IMR-90 (cell line): ENCODE data around the gene AQP9. TPM values are rescaled to one million over a fixed set of nuclear protein-coding genes. Genes with fewer than 3 reads are reported as not detected.

Source experiments
- ATAC-seq: fragments of 200-7000 bp; cut with Tn5 transposase; 2 replicates; pipeline ENCODE4 v1.9.1; 2020; ENCODE audit warnings: low read depth, mild to moderate bottlenecking, moderate library complexity
- BruUV-seq: library from RNA; stranded (reverse); fragments of 400-500 nt; replicated peaks from 2 replicates; lab custom pipeline; 2021; lab: Mats Ljungman, UMichigan
- CTCF ChIA-PET: fragments of 300-600 bp; formaldehyde crosslinking; extraction: SDS; loops from one replicate; lab custom pipeline; 2021; ENCODE audit warnings: antibody characterized with exemption; lab: Yijun Ruan, JAX
- POLR2A ChIA-PET: fragments of 300-600 bp; sonication (Branson Sonifier 250); formaldehyde crosslinking; loops from one replicate; lab custom pipeline; 2022; ENCODE audit warnings: antibody characterized with exemption; ENCODE audit not compliant: unreplicated experiment; lab: Charles Lee
- DNase-seq: peaks from one replicate; pipeline ENCODE4 v3.0.0; 2013
- H2AFZ ChIP-seq: replicated peaks from 2 replicates; pipeline ENCODE3; 2013; ENCODE audit warnings: low read length, mild to moderate bottlenecking; ENCODE audit not compliant: poor library complexity
- H2AK5ac ChIP-seq: 2 replicates; pipeline ENCODE4 v1.6.1; 2013; ENCODE audit warnings: low read depth, low read length, inconsistent platforms
- H2AK9ac ChIP-seq: replicated peaks from 2 replicates; pipeline ENCODE3; 2013; ENCODE audit warnings: mild to moderate bottlenecking, low read depth, low read length, moderate library complexity; ENCODE audit not compliant: poor library complexity
- H2BK120ac ChIP-seq: 2 replicates; pipeline ENCODE4 v1.6.1; 2013; ENCODE audit warnings: low read depth, low read length, inconsistent platforms
- H2BK15ac ChIP-seq: 3 replicates; pipeline ENCODE4 v1.6.1; 2013; ENCODE audit warnings: low read depth, low read length, inconsistent platforms
- H2BK20ac ChIP-seq: 2 replicates; pipeline ENCODE4 v1.6.1; 2013; ENCODE audit warnings: low read depth, mild to moderate bottlenecking, inconsistent platforms, low read length, moderate library complexity
- H2BK5ac ChIP-seq: 2 replicates; pipeline ENCODE4 v1.6.1; 2013; ENCODE audit warnings: mild to moderate bottlenecking, low read depth, low read length, inconsistent platforms; ENCODE audit not compliant: poor library complexity, severe bottlenecking
- H3K14ac ChIP-seq: replicated peaks from 2 replicates; pipeline ENCODE4 v1.6.1; 2013; ENCODE audit warnings: low read depth, low read length, inconsistent platforms
- H3K18ac ChIP-seq: 2 replicates; pipeline ENCODE4 v1.6.1; 2013; ENCODE audit warnings: low read depth, low read length, control low read depth
- H3K23ac ChIP-seq: 2 replicates; pipeline ENCODE4 v1.6.1; 2013; ENCODE audit warnings: low read depth, low read length, inconsistent platforms
- H3K27ac ChIP-seq: 2 replicates; pipeline ENCODE4 v1.5.1; 2013; ENCODE audit warnings: mild to moderate bottlenecking, control low read depth, low read length; ENCODE audit not compliant: insufficient read depth
- H3K27me3 ChIP-seq: 2 replicates; pipeline ENCODE4 v1.6.1; 2013; ENCODE audit warnings: low read length; ENCODE audit not compliant: control insufficient read depth, insufficient read depth
- H3K36me3 ChIP-seq: 2 replicates; pipeline ENCODE4 v1.6.1; 2013; ENCODE audit warnings: low read length, mixed read lengths; ENCODE audit not compliant: control insufficient read depth, insufficient read depth
- H3K4ac ChIP-seq: 2 replicates; pipeline ENCODE4 v1.6.1; 2013; ENCODE audit warnings: low read depth, low read length, inconsistent platforms
- H3K4me1 ChIP-seq: 2 replicates; pipeline ENCODE4 v1.6.1; 2013; ENCODE audit warnings: low read length, mixed read lengths; ENCODE audit not compliant: control insufficient read depth, insufficient read depth
- H3K4me2 ChIP-seq: 2 replicates; pipeline ENCODE4 v1.6.1; 2013; ENCODE audit warnings: low read depth, mild to moderate bottlenecking, control low read depth, low read length, moderate library complexity
- H3K4me3 ChIP-seq: 2 replicates; pipeline ENCODE4 v1.5.1; 2013; ENCODE audit warnings: low read depth, mild to moderate bottlenecking, control low read depth, low read length, moderate library complexity; ENCODE audit not compliant: insufficient read depth
- H3K56ac ChIP-seq: 2 replicates; pipeline ENCODE4 v1.6.1; 2013; ENCODE audit warnings: low read length, inconsistent platforms; ENCODE audit not compliant: insufficient read depth; ENCODE audit errors: extremely low read depth
- H3K79me1 ChIP-seq, 2 experiments: 2 replicates each; pipeline ENCODE4 v1.6.1; 2013; ENCODE audit warnings: low read length in 2 of 2, inconsistent platforms in 1 of 2, low read depth in 1 of 2
- H3K9ac ChIP-seq: 2 replicates; pipeline ENCODE4 v1.6.1; 2013; ENCODE audit warnings: low read depth, low read length, control low read depth
- H3K9me1 ChIP-seq: 2 replicates; pipeline ENCODE4 v1.6.1; 2013; ENCODE audit warnings: low read length, inconsistent platforms; ENCODE audit not compliant: insufficient read depth
- H3K9me3 ChIP-seq: 2 replicates; pipeline ENCODE4 v1.6.1; 2013; ENCODE audit warnings: low read length; ENCODE audit not compliant: control insufficient read depth, insufficient read depth
- H4K20me1 ChIP-seq: 2 replicates; pipeline ENCODE4 v1.6.1; 2013; ENCODE audit warnings: low read length, inconsistent platforms; ENCODE audit not compliant: insufficient read depth
- H4K5ac ChIP-seq: 2 replicates; pipeline ENCODE4 v1.6.1; 2013; ENCODE audit warnings: mild to moderate bottlenecking, low read depth, low read length, control low read depth
- H4K8ac ChIP-seq, 2 experiments: 2 replicates each; pipeline ENCODE4 v1.6.1; 2013; ENCODE audit warnings: low read depth in 2 of 2, low read length in 2 of 2, control low read depth in 1 of 2, inconsistent platforms in 1 of 2
- H4K91ac ChIP-seq: 2 replicates; pipeline ENCODE4 v1.6.1; 2013; ENCODE audit warnings: low read depth, low read length, inconsistent platforms; ENCODE audit not compliant: insufficient read depth
- CEBPB ChIP-seq: IDR thresholded peaks from 2 replicates; pipeline ENCODE4 v1.6.1; 2012; ENCODE audit warnings: low read depth, low read length, improper control_type of control experiment
- CHD1 ChIP-seq: IDR thresholded peaks from 2 replicates; pipeline ENCODE4 v1.6.1; 2012; ENCODE audit warnings: low read depth, low read length, improper control_type of control experiment
- FOS ChIP-seq: fragments of 150-350 bp; IDR thresholded peaks from 2 replicates; pipeline ENCODE4 v1.6.1; 2016; ENCODE audit warnings: low read depth, low read length
- MAFK ChIP-seq: IDR thresholded peaks from 2 replicates; pipeline ENCODE4 v1.6.1; 2012; ENCODE audit warnings: low read depth, low read length, improper control_type of control experiment
- MAZ ChIP-seq: IDR thresholded peaks from 2 replicates; pipeline ENCODE4 v1.6.1; 2012; ENCODE audit warnings: low read depth, mild to moderate bottlenecking, low read length, improper control_type of control experiment, moderate library complexity, borderline replicate concordance
- RAD21 ChIP-seq: IDR thresholded peaks from 2 replicates; pipeline ENCODE4 v1.6.1; 2012; ENCODE audit warnings: low read length, improper control_type of control experiment
- WGBS, 2 experiments: methylation state at CpG; one replicate each; pipeline versions ENCODE4 v1.1.5 to v1.1.7; 2013; ENCODE audit warnings: missing lambda C conversion rate in 2 of 2; ENCODE audit not compliant: insufficient read length in 1 of 2; ENCODE audit errors: extremely low coverage in 2 of 2; 5-methylcytosine and 5-hydroxymethylcytosine counted together
- dilution Hi-C: fragments of 300-500 bp; cut with HindIII; formaldehyde crosslinking; loops from one replicate; pipeline ENCODE4 v1.14.3; 2018; ENCODE audit warnings: low sequenced_read_pairs; ENCODE audit not compliant: unreplicated experiment
- in situ Hi-C: fragments of 300-500 bp; cut with MboI; formaldehyde crosslinking; loops from 3 replicates; pipeline ENCODE4 v1.14.3; 2019; ENCODE audit warnings: low sequenced_read_pairs, inconsistent platforms, mixed read lengths
- intact Hi-C: fragments of 100-400 bp; cut with micrococcal nuclease; formaldehyde crosslinking; loops from 2 replicates; pipeline ENCODE4 v1.10.0; 2022
- polyA plus RNA-seq, 3 experiments: library from polyadenylated mRNA; depleted of rRNA; stranded (reverse); fragments of >200 nt; gene quantifications; 2 replicates each; pipeline ENCODE4 v1.2.3, GENCODE V29; 2012; ENCODE audit warnings: low replicate concordance in 1 of 3
- total RNA-seq: library from RNA; depleted of rRNA; stranded (reverse); fragments of >200 nt; gene quantifications from 2 replicates; pipeline ENCODE4 v1.2.3, GENCODE V29; 2012
- TF ChIP-seq, protein P1 (sequence below): fragments of 150-350 bp; IDR thresholded peaks from 2 replicates; pipeline ENCODE4 v1.6.1; 2017; ENCODE audit warnings: mild to moderate bottlenecking, antibody characterized with exemption, low read length, low read depth
- TF ChIP-seq, protein P2 (sequence below): fragments of 150-350 bp; IDR thresholded peaks from 2 replicates; pipeline ENCODE4 v1.6.1; 2016; ENCODE audit warnings: low read depth, mild to moderate bottlenecking, low read length, moderate library complexity, borderline replicate concordance

Gene AQP9
- total and polyA plus RNA-seq, 2 of the 4 experiments (the other 2 are of a cell fraction): not detected

DNA sequence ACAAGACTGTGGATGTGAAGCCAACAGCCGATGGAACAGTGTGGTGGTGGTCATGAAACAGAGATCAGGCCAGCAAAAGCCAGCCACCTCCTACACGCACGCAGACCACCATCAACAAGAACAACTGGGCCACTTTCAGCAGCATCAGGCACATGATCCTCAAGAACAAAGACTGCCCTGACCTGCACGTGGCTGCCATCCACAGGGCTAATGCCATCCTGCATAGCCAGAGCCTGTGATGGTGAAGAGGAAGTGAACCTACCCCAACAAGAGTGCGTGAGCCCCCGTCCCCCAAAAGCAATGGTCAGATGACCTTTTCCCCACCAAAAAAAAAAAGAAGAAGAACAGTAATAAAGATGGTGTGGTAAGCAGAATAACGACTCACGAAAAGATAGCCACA is 62.6 kb downstream of the AQP9 start:
- TF ChIP-seq FOS: no peak
- no peak for TF ChIP-seq RAD21
- no peak for TF ChIP-seq MAFK
- TF ChIP-seq, protein P1, sequence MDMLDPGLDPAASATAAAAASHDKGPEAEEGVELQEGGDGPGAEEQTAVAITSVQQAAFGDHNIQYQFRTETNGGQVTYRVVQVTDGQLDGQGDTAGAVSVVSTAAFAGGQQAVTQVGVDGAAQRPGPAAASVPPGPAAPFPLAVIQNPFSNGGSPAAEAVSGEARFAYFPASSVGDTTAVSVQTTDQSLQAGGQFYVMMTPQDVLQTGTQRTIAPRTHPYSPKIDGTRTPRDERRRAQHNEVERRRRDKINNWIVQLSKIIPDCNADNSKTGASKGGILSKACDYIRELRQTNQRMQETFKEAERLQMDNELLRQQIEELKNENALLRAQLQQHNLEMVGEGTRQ: no peak
- TF ChIP-seq CEBPB: no peak
- TF ChIP-seq, protein P2, sequence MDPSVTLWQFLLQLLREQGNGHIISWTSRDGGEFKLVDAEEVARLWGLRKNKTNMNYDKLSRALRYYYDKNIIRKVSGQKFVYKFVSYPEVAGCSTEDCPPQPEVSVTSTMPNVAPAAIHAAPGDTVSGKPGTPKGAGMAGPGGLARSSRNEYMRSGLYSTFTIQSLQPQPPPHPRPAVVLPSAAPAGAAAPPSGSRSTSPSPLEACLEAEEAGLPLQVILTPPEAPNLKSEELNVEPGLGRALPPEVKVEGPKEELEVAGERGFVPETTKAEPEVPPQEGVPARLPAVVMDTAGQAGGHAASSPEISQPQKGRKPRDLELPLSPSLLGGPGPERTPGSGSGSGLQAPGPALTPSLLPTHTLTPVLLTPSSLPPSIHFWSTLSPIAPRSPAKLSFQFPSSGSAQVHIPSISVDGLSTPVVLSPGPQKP: no peak
- no peak for TF ChIP-seq MAZ
- TF ChIP-seq CHD1: no peak

More for the DNA sequence above, 62.6 kb downstream of the AQP9 start:
- no peaks in the 10 kb centered on the region for H3K27me3 ChIP-seq
- no peak overlapping the region for H3K4ac ChIP-seq
- H4K20me1 ChIP-seq: no peaks in the 10 kb centered on the region
- intact Hi-C loops (no loop called here), in situ Hi-C loops (loop anchor here (25.0 kb wide), 1 partner anchor 1287 kb away; no protein-coding TSS in a partner anchor), dilution Hi-C loops (no loop called here)
- no peak overlapping the region for H3K4me2 ChIP-seq
- no peak overlapping the region for H2BK5ac ChIP-seq
- H3K9me3 ChIP-seq: no peaks in the 10 kb centered on the region
- H3K27ac ChIP-seq: no peak overlapping the region
- no peak overlapping the region for H3K9ac ChIP-seq
- BruUV-seq: no TSS peak
- H4K8ac ChIP-seq: no peak overlapping the region
- H3K56ac ChIP-seq: no peak overlapping the region
- H3K18ac ChIP-seq: no peak overlapping the region
- no peak overlapping the region for H3K23ac ChIP-seq
- peak overlapping the region; percentile 24 for H2AK9ac ChIP-seq
- no peak overlapping the region for H2BK20ac ChIP-seq
- ChIA-PET CTCF (no interaction called here), POLR2A (no interaction called here)
- H3K4me3 ChIP-seq: no peak overlapping the region
- H2BK15ac ChIP-seq: no peak overlapping the region
- no peak overlapping the region for H2AFZ ChIP-seq
- H3K4me1 ChIP-seq: peaks cover 5% of the 10 kb centered on the region
- WGBS, 2 experiments: 94% methylated on average over 3 of the region's 8 CpGs; no CpG with 5 or more reads in 1 of the 2 experiments
- no peak overlapping the region for H4K91ac ChIP-seq
- no peak overlapping the region for H2AK5ac ChIP-seq
- 0 out of 2 replicates have a peak, but pooled peaks cover 2% of the 10 kb centered on the region for H3K9me1 ChIP-seq
- no peaks in the 10 kb centered on the region for H3K36me3 ChIP-seq
- no peak for DNase-seq
- ATAC-seq: no peak
- H2BK120ac ChIP-seq: no peak overlapping the region
- no peaks in the 10 kb centered on the region for H3K79me1 ChIP-seq
- H4K5ac ChIP-seq: no peak overlapping the region
- H3K14ac ChIP-seq: no peak overlapping the region
